VCaP (cell line): ENCODE measurements around the gene RABGAP1.

ENCODE experiments used
- H3K27ac ChIP-seq: fragments of 450-650 bp; 2 replicates; pipeline ENCODE4 v1.5.1; 2017
- CTCF ChIP-seq: fragments of 450-650 bp; conservative IDR thresholded peaks from 2 replicates; pipeline ENCODE4 v1.5.1; 2017; ENCODE audit warnings: mild to moderate bottlenecking, moderate library complexity

Gene RABGAP1

GRCh38 chr9:123084256-123084655 lies 143.4 kb downstream of the RABGAP1 start:
- peak overlapping the region; percentile 27 for H3K27ac ChIP-seq
- TF ChIP-seq CTCF, result no peak

DNA sequence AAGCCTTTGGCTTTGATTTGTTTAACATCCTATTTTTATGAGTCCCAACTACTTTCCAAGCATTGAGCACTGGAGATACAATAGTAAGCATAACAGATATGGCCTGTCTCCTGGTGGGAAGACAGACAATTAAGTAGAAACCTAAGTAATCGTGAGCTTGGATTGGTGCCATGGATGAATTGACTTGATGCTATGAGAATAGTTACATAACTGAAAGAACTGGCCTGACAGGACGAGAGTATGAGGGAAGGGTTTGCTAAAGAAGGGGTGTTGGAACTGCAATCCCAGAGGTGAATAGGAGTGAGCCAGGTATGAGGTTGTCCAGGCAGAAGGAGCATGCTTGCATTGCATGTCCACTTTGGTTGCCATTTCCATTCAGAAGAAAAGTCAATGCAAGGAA lies 145.1 kb downstream of the RABGAP1 start:
- H3K27ac ChIP-seq, result peak overlapping the region; percentile 27
- TF ChIP-seq CTCF, result no peak

DNA sequence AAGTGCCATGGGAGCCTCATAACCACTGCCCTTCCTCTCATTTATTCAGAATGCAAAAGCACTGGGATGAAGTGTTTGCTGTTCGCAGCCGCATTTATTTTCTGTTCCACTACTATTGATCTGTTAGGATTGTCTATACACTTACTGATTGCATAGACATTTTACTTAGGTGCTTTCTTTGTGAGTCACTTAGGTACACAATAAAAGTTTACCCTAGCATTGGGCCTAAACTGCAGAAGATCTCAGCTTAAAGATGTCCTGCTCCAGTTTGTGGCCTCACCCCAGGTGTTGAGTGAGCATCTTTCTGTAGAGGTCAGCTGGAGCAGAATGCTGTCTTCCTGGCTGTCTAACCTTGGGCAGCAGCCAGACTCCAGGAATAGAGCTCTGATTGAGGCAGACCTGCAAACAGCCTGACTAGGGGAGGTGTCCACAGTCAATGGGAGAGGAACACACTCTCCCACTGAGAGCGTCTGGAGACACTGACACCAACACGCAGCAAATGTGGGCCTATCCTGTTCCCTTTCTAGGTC lies 146.6 kb downstream of the RABGAP1 start:
- TF ChIP-seq CTCF, result no peak
- no peak overlapping the region for H3K27ac ChIP-seq

DNA sequence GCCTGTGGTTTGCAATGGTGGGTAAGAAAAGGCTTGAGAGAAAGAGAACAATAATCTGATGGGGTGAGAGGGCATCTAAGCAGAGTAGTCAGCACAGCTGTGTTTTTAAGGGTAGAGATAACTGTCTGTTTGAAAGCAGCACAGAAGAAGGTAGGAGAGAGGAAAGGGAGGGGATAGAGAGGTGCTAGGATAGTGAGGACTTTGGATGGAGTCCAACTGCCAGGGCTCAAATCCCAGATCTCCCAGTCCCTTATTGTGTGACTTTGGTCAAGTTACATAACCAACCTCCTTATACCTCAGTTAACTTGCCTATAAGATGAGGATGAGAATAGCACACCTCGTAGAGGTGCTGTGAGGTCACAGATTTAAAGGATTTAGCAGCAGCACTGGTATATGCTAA lies 148.2 kb downstream of the RABGAP1 start:
- TF ChIP-seq CTCF, result no peak
- no peak overlapping the region for H3K27ac ChIP-seq

- no peak for TF ChIP-seq CTCF
- H3K27ac ChIP-seq, result no peak overlapping the region
These were observed 149.0 kb downstream of the RABGAP1 start for GRCh38 chr9:123089790-123090189.

- no peak overlapping the region for H3K27ac ChIP-seq
- no peak for TF ChIP-seq CTCF
These were observed 149.5 kb downstream of the RABGAP1 start for GRCh38 chr9:123090198-123090896.

DNA sequence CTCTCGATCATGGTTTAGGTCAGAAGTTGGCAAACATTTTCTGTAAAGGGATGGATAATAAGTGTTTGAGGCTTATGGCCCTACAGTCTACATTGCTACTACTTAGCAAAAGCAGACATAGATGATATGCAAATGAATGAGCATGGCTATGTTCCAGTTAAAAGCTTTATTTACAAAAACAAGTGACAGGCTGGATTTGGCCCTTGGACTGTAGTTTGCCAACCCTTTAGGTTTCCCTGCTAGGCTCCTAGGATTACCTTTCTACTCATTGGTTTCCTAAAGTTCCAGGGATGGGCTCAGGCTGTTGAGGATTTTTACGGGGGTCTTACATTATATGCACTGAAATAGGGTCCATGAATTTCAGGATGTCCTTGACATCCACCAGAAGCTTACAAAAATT lies 150.1 kb downstream of the RABGAP1 start:
- no peak overlapping the region for H3K27ac ChIP-seq
- no peak for TF ChIP-seq CTCF
